Measurements from ENCODE around the gene ANKRD60.

DNA sequence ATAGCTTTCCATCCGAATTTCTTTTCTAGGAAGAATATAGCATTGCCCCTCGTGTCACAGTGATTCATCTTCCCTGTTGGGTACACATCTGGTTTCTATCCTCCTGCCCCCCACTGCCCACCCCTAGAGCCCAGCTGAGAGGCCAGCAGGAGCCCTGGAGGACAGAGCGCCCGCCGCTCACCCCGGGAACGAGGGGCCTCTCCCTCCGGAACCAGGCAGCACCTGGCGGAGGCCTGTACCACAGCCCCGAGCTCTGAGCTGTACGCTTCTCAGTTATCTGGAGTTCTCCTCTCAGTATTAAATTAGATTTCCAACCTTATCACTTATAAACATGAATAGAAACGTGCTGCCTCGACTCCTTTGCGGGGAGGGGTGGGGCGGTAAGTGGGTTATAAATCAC is 6.0 kb downstream of the ANKRD60 start:
- no peak for TF ChIP-seq MXI1 (IDR thresholded peaks at IDR 0.05; ENCODE audit: borderline replicate concordance, low read depth, low read length)
- TF ChIP-seq RCOR1 (IDR thresholded peaks at IDR 0.05; ENCODE audit: insufficient replicate concordance, low read length) = no peak
- no peak for TF ChIP-seq POLR2A (IDR thresholded peaks at IDR 0.05; ENCODE audit: low read depth, low read length)

All from IMR-90 (cell line).